Activated CD4-positive, alpha-beta T cell treated with anti-CD3 and anti-CD28 coated beads for 4 hours (primary cell): Measurements from ENCODE around the gene CORO7.
"Not testable (repeated sequence)": the region's sequence is repeated elsewhere in the genome, so short reads cannot be mapped to it uniquely, and the experiment has no call there.

Source experiments
- DNase-seq, 2 donors: peaks; one replicate each; pipeline ENCODE4 v3.0.0-alpha.2; 2020

CORO7 gene

GRCh38 chr16:4349332-4349731 is 67.1 kb downstream of the CORO7 start:
- no peak for DNase-seq

DNA sequence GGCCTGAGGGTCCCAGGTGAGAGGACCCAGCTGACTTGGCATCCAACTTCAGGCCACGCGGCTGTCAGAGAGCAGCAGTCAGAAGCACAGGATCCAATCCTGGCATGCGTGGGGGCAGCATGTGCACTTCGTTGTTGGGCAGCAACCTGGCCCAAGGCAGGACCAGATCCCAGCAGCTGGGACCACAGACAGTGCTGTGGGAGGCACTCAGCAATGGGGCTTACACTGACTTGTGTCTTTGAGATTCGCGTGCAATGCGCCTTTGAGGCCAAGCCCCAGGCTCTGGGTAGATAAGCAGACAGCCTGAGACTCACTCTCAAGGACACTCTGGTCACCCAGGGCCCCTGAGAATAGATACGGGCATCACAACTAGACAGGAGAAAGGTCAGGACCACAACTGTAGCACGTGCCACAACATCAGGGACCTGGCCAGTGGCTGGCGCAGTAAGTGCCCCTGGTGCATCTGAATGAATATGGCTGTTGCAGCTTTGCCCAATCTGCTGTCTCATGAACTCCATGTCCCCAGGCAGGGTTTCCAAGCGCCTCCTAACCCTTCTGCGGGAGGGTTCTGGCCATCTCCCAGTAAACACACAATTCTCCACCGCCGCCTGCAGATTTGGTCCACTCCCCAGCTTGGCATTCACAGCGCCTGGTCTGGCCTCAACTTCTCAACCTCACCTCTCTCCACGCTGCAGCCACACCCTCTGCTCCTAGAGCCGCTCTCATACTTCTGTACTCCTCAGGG is 68.5 kb downstream of the CORO7 start:
- no peak for DNase-seq

DNA sequence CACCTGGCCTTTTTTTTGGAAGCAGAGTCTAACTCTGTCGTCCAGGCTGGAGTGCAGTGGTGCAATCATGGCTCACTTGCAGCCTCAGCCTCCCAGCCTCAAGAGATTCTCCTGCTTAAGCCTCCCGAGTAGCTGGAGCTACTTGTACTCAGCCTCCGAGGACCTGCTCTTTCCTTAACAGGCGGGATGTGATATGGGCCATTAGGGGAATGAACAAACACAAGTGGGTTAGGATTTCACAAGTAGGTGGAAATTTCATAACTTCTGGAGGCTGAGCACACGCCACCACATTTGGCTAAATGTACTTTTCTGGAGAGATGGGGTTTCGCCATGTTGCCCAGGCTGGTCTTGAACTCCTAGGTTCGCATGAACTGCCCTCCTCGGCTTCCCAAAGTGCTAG is 69.4 kb downstream of the CORO7 start:
- no peak for DNase-seq

GRCh38 chr16:4345836-4346781 is 70.3 kb downstream of the CORO7 start:
- no peak for DNase-seq

- no peak for DNase-seq
These were observed 71.2 kb downstream of the CORO7 start for GRCh38 chr16:4344983-4345835.

DNA sequence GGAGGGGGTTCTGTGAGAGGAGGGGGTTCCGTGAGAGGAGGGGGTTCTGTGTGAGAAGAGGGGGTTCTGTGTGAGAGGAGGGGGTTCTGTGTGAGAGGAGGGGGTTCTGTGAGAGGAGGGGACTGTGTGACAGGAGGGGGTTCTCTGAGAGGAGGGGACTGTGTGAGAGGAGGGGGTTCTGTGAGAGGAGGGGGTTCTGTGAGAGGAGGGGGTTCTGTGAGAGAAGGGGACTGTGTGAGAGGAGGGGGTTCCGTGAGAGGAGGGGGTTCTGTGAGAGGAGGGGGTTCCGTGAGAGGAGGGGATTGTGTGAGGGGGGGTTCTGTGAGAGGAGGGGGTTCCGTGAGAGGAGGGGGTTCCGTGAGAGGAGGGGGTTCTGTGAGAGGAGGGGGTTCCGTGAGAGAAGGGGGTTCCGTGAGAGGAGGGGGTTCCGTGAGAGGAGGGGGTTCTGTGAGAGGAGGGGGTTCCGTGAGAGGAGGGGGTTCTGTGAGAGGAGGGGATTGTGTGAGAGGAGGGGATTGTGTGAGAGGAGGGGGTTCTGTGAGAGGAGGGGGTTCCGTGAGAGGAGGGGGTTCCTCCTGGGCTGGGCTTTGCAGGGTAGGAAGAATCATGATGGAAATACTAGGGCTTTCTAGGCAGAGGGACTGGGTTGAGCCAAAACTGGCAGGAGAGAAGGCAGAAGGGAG is 72.0 kb downstream of the CORO7 start:
- DNase-seq: not testable (repeated sequence)

GRCh38 chr16:4342866-4343744 is 73.3 kb downstream of the CORO7 start:
- DNase-seq: no peak

DNA sequence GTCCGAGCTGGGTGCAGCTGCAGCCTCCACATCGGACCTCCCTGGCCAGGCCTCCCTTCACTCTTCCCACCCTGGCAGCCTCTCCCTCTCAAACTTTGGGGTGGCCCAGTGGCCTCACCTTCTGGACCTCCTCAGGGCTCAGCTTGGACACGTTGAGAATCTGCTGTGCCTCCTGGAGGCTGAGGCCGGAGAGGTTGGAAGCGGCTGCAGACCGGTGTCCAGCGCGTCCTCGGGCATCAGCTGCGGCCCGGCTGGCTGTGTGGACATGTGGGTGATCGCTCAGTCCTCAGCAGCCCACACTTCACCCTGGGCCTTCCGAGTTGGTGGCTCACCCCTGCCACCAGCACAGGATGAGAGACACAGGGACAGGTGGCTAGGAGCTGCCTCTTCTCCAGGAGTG is 75.1 kb downstream of the CORO7 start:
- no peak for DNase-seq

- no peak for DNase-seq
These were observed 76.0 kb downstream of the CORO7 start for GRCh38 chr16:4340443-4340842.

- DNase-seq: no peak
These were observed 76.5 kb downstream of the CORO7 start for GRCh38 chr16:4339909-4340308.

DNA sequence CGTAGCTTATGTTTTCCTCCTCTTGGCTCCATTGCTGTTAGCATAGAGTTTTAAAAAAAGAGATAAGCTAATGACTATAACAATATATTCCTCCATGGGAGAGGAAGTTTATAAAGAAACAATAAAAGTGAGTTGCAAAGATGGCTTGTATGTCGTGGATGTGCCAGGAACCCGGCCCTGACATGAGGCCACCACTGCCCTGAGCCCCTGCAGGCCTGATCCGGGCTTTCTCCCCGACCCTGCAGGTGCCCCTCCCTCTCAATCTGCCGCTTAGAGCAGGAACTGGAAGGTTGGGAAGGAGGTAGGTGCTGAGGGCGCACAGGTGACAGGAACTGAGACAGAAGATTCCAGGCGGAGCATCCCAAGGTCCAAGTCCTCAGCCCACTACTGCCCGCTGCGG is 76.9 kb downstream of the CORO7 start:
- DNase-seq: no peak

DNA sequence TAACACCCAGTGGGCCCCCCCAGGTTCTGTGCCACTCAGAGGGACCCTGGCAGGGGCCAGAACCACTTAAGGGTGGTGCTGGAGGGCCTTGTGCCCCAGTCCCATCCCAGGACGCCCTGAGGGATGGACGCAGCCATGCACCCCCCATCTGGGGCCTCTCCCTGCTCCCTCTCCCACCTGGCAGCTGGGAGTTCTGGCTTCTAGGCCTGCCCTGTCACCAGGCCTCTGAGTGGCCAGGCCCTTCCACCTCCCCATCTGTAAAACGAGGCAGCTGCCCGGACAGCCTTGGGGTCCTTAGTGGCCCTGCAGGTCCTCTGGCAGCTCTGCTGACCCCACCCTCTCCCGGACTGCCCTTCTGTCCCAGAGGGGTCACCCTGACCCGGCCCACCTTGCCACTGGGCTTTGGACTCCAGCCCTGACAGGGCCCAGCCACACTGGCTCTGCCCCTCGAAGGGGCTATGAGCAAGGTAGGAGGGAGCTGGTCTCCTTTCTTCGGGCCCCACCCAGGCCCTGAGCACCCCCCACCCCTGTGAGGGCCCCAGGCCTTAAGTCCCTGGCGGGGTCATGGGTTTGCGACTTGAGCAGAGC is 77.6 kb downstream of the CORO7 start:
- no peak for DNase-seq

- no peak for DNase-seq
These were observed 78.2 kb downstream of the CORO7 start for GRCh38 chr16:4338125-4338582.

DNA sequence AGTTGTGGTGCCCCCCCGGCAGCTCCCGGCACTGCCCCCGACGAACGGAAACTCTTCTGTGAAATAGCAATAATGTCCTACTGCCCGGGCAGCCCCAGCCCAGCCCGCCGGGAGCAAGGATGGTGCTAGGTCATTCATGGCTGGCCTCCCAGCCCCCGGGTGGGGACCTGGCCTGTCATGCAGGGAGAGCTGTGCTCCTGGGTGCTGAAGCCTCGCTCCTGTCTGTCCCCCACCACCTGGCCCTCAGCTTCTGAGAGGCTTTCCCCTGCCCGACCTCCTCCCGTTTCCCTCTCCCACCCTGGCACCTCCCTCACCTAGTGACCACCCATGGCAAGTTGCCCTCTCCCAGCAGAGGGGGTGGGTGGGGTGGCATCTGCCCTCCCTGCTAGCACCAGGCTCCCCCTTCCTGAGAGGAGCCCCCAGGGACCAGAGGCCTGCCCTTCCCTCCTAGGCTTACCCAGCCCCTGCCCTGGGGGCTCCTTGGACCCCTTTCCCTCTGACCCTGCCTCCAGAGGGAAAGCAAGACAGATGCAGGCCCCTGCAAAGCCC is 78.8 kb downstream of the CORO7 start:
- no peak for DNase-seq

GRCh38 chr16:4336701-4337539 is 79.5 kb downstream of the CORO7 start:
- no peak for DNase-seq

DNA sequence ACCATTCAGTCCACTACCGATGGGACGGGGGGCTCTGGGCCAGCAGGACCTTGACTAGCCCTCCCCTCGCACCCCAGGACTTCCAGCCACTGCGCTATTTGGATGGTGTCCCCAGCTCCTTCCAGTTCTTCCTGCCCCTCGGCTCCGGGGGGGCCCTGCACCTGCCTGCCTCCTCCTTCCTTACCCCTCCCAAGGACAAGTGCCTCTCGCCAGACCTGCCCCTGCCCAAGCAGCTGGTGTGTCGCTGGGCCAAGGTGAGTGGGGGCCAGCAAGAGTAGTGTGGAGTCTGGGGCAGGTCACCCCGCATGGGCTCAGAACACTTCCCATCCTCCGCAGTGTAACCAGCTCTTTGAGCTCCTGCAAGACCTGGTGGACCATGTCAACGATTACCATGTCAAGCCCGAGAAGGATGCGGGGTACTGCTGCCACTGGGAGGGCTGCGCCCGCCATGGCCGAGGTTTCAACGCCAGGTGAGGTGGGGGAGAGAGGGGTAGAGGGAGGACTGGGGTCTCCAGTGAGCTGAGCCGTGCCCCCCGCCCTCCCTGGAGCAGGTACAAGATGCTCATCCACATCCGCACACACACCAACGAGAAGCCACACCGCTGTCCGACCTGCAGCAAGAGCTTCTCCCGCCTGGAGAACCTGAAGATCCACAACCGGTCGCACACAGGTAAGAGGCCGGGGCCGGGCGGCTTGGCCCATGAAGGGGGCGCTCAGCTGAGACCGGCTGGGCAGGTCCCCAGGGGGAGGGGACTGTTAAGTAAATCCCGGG is 81.5 kb downstream of the CORO7 start:
- DNase-seq: no peak

GRCh38 chr16:4333714-4334113 is 82.7 kb downstream of the CORO7 start:
- DNase-seq: not testable (repeated sequence)

DNA sequence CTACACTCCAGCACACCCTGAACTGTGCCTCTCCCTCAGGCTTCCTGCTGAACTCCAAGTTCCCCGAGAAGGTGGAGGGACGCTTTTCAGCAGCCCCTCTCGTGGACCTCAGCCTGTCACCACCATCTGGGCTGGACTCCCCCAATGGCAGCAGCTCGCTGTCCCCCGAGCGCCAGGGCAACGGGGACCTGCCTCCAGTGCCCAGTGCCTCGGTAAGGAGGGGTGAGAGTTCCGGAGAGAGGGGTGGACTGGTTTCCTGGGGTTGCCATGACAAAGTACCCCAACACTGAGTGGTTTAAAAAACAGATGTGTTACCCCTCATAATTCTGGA is 83.1 kb downstream of the CORO7 start:
- no peak for DNase-seq
